DND-41 (cell line): Measurements from ENCODE around the gene CAPN5.

Source experiments
- CTCF ChIP-seq: IDR thresholded peaks from 2 replicates; pipeline ENCODE4 v1.5.1; 2012; ENCODE audit warnings: borderline replicate concordance, low read length, moderate library complexity, mild to moderate bottlenecking; ENCODE audit not compliant: poor library complexity, severe bottlenecking; ENCODE audit errors: extremely low read depth
- EZH2 ChIP-seq: IDR thresholded peaks from 3 replicates; pipeline ENCODE4 v1.6.1; 2012; ENCODE audit warnings: borderline replicate concordance, low read depth, mild to moderate bottlenecking, moderate library complexity, low read length, inconsistent platforms; ENCODE audit not compliant: severe bottlenecking

GRCh38 chr11:77170107-77170506 is 103.3 kb downstream of the CAPN5 start:
- TF ChIP-seq CTCF = no peak
- TF ChIP-seq EZH2 = no peak
